Activated T-helper 9 cell treated with anti-CD3 and anti-CD28 coated beads, Interleukin-2, amount 50 U/mL, for 16 hours (primary cell): Measurements from ENCODE around the gene LRRFIP2.

Source experiments
- DNase-seq: peaks from one replicate; pipeline ENCODE4 v3.0.0-alpha.2; 2020; ENCODE audit warnings: low read depth

LRRFIP2 gene

DNA sequence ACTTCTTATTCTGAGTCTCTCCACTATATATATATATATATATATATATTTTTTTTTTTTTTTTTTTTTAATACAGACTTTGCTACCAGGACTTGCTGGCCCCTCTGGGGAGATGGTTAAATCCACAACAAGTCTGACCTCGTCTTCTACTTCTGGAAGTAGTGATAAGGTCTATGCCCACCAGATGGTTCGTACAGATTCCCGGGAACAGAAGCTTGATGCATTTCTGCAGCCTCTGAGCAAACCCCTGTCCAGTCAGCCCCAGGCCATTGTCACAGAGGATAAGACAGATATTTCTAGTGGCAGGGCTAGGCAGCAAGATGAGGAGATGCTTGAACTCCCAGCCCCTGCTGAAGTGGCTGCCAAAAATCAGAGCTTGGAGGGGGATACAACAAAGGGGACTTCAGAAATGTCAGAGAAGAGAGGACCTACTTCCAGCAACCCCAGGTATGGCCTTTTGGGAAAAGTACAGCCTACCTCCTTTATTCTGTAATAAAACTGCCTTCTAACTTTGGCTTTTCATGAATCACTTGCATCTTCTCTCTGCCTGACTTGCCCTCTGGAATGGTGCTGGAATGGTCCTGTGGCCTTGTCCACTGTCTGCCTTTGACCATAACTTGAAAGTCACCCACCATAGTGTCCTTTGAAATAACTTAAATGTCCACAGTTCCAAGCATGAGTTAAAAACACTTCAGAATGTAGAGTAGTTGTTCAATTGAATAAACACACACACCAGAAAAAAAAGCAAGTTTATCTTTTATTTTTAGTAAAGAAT lies 148.6 kb downstream of the LRRFIP2 start:
- DNase-seq, result no peak

DNA sequence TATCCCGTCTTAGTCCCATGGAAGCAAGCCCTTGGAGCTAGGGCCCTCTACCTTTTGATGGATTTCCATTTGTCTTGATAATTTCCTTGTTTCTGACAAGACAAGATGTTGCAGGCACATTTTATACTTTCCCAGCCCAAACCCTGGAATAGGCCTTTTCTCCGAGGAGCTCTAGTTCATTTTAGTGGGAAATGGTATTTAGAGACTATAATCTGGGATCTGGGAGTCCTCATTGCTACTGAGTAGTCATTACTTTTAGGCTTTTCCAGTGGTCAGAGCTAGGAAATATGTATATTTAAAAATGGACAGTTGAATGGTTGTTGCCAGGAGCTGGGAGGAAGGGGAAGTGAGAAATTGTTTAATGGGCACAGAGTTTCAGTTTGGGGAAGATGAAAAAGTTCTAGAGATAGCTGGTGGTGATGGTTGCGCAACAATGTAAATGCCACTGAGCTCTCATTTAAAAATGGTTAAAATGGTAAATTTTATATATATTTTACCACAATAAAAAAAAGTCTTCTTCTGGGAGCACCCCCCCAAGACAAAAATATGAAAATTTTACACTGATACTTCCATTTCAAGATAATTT lies 149.5 kb downstream of the LRRFIP2 start:
- DNase-seq, result no peak

DNA sequence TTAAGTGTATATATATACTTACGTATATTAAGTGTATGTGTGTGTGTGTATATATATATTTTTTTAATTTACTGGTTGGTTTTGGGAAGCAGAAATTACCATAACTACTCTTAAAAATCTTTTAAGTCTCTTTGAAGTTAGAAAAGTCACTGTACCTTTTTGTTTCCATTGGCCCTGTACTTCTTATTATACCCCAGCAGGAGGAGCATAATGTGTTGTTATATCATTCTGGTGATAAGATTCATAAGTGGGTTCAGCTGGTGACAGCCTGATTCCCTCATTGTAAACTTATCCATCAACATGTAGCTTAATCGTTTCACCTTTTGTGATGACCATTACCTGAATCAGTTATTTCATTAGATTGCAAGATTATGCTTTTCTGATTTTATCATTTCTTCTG lies 150.3 kb downstream of the LRRFIP2 start:
- no peak for DNase-seq

DNA sequence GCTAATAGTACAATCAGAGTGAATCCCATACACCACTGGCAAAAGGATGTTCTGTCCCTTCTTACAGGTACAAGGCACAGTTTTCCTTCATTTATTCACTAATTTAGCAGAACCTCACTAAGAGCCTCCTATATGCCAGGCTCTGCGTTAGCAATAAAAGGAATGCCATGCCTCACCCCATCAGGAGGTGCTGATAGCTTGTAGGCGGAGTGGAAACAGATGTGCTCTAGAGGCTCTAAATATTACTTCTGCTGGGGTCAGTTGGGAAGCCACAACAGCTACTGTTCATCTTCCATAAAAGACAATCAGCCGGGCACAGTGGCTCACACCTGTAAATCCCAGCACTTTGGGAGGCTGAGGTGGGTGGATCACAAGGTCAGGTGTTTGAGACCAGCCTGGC lies 156.7 kb downstream of the LRRFIP2 start:
- no peak for DNase-seq

DNA sequence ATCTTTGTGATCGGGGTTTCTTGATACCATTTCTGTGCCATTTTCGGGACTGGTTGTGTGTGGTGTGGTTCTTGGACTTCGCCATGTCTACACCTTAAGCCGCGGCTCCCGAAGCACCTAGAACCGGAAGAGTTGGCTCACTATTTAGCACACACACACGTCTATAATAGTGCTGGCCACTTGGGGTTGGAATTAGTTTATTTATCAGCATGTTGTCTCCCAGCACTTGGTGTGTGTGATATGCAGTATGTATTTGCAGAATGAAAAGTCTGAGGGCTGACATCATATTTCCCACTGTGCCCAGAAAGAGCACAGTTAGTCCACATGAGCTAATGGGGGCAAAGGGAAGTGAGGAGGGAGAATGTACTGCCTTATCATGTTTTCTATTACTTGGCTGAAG lies 157.5 kb downstream of the LRRFIP2 start:
- no peak for DNase-seq

DNA sequence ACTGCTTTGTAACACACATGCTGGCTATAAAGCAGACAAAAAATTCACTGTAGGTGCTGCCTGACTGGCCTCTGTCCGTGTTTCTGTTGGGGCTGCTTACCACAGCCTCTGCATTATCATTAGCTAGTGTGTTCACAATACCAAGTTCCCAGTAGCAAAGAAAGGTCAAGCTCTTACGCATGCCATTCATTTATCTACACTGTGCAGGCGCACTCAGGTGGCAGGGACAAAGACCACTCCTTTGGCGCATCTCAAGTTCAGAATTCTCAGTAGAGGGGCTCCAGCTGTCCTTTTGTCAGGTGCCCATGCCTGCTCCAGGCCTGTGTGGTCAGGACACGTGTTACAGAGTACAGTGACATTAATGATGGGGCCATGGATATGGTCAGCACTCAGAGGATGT lies 158.7 kb downstream of the LRRFIP2 start:
- DNase-seq, result no peak

DNA sequence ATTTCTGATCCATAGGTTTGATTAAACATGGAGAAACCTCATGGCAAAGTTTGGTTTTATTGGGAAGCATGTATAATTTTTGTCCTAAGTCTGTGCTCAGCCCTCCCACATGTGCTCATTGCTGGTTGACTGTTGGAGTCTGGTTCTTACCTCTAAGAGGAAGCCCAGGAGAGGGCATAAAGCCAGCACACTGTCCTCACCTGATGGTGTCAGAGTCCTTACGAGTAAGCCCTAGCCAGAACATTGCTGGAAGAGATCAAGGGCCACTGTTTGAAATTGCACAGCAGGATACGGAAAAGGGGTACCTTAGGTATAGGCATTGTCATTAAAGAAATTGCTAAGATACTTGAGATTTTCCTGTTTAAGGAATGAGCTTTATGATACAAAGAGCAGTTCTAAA lies 159.8 kb downstream of the LRRFIP2 start:
- no peak for DNase-seq
